Aorta (tissue), 5 donors: ENCODE data around the gene ADGRG6. TPM values are rescaled to one million over a fixed set of nuclear protein-coding genes. Genes with fewer than 3 reads are reported as not detected.

Experiments
- ATAC-seq: fragments of 200-7000 bp; cut with Tn5 transposase; one replicate; pipeline ENCODE4 v1.9.1; 2022; ENCODE audit warnings: moderate library complexity; ENCODE audit not compliant: low FRiP score
- DNase-seq, 2 donors: peaks; one replicate each; pipeline ENCODE4 v3.0.0-alpha.2; 2020
- H3K27ac ChIP-seq, 2 donors: one replicate each; pipeline ENCODE4 v1.5.1; 2013; ENCODE audit warnings: low read length in 2 of 2, mild to moderate bottlenecking in 2 of 2, moderate library complexity in 2 of 2, control low read depth in 1 of 2, inconsistent platforms in 1 of 2, low read depth in 1 of 2
- H3K27me3 ChIP-seq, 2 donors: one replicate each; pipeline ENCODE4 v1.6.1; 2013; ENCODE audit warnings: control low read depth in 1 of 2, low read length in 1 of 2, mild to moderate bottlenecking in 1 of 2, moderate library complexity in 1 of 2; ENCODE audit not compliant: insufficient read depth in 2 of 2, control insufficient read depth in 1 of 2
- H3K36me3 ChIP-seq, 2 donors: one replicate each; pipeline ENCODE4 v1.6.1; 2013; ENCODE audit warnings: control low read depth in 1 of 2, low read length in 1 of 2, mild to moderate bottlenecking in 1 of 2; ENCODE audit not compliant: insufficient read depth in 2 of 2, control insufficient read depth in 1 of 2
- H3K4me1 ChIP-seq, 2 donors: one replicate each; pipeline ENCODE4 v1.6.1; 2013; ENCODE audit warnings: low read length in 2 of 2, control low read depth in 1 of 2, mild to moderate bottlenecking in 1 of 2, moderate library complexity in 1 of 2; ENCODE audit not compliant: insufficient read depth in 2 of 2, control insufficient read depth in 1 of 2
- H3K4me3 ChIP-seq, 2 donors: one replicate each; pipeline ENCODE4 v1.5.1; 2013; ENCODE audit warnings: low read length in 2 of 2, control low read depth in 1 of 2, mild to moderate bottlenecking in 1 of 2
- H3K9me3 ChIP-seq: one replicate; pipeline ENCODE4 v1.6.1; 2013; ENCODE audit warnings: mild to moderate bottlenecking, low read length; ENCODE audit not compliant: control insufficient read depth
- WGBS, 2 donors: extraction: QIAGEN DNeasy Blood & Tissue Kit; methylation state at CpG; one replicate each; pipeline ENCODE4 v1.1.7; 2013; 5-methylcytosine and 5-hydroxymethylcytosine counted together
- intact Hi-C, 2 donors: fragments of 100-400 bp; cut with DNase I; formaldehyde crosslinking; loops; one replicate each; pipeline versions ENCODE4 v1.14.2 to v1.15.0; 2022
- polyA plus RNA-seq, 2 donors: library from polyadenylated mRNA; stranded (reverse); fragments of 200-250 nt; gene quantifications; one replicate each; pipeline ENCODE4 v1.2.3, GENCODE V29; 2013
- total RNA-seq, 2 donors: library from RNA; stranded (reverse); fragmentation: NEBNext Ultra II Directional; extraction: Animal tissue kit (Norgen Biotek cat#: 25700); gene quantifications; one replicate each; pipeline ENCODE4 v1.2.1, GENCODE V29; 2021
- donor health status: healthy with polysubstance abuse.
- donor health status: Bipolar disorder and iron deficiency.
- donor health status: DM: no; HTN: no; CAD: no.
- donor health status: DM: no; HTN: no; CAD: no.
- donor health status: DM: yes; HTN: yes; CAD: no.

The ADGRG6 gene
- total and polyA plus RNA-seq, 4 donors = 0.18 to 15.7 (median 7.8) TPM

DNA sequence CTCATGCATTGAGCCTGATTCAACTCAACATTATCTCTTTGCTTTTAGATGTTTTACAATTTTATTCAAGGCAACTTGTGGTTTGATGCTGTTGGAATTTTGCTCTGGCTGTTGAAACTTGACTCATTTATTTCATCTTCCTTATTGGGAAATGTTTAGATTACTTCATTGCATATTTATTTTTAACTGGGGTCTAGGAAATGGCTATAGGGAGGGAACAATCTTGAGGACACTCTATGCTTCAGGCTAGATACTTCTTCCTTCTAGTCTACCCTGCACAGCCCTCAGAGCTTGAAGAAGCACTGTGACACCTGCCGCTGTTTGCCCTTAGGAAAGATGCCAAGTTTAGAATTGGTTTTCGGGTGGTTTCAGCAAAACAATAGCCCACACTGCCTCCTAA lies 183.4 kb downstream of the ADGRG6 start:
- no peak for DNase-seq
- 77 to 80% methylated on average over 2 of the region's 2 CpGs for WGBS, 2 donors
- no peaks in the 10 kb centered on the region for H3K36me3 ChIP-seq
- no peak for ATAC-seq
- intact Hi-C loops = no loop called here
- no peaks in the 10 kb centered on the region for H3K4me1 ChIP-seq
- H3K27ac ChIP-seq = no peak overlapping the region
- H3K9me3 ChIP-seq = no peaks in the 10 kb centered on the region
- H3K27me3 ChIP-seq = no peaks in the 10 kb centered on the region
- no peak overlapping the region for H3K4me3 ChIP-seq

- Histone ChIP-seq H3K27ac (no peak overlapping the region), H3K4me3 (no peak overlapping the region), H3K36me3 (no peaks in the 10 kb centered on the region), H3K27me3 (no peaks in the 10 kb centered on the region), H3K4me1 (no peaks in the 10 kb centered on the region), H3K9me3 (no peaks in the 10 kb centered on the region)
- no peak for DNase-seq
- intact Hi-C loops = no loop called here
- 76 to 97% methylated on average over 1 of the region's 1 CpG for WGBS, 2 donors
- ATAC-seq = no peak
These were observed 188.2 kb downstream of the ADGRG6 start for GRCh38 chr6:142489722-142490610.

Other genes starting within 250 kb of the ADGRG6 start
- not detected for gene GJE1, start 169.1 kb upstream of the ADGRG6 start, total RNA-seq
- gene GJE1, start 169.1 kb upstream of the ADGRG6 start, polyA plus RNA-seq = not detected
- under 1 TPM in 1 of 2 donors, not detected in 1; 0.45 TPM for gene NMBR, start 154.9 kb upstream of the ADGRG6 start, total RNA-seq
- not detected for gene NMBR, start 154.9 kb upstream of the ADGRG6 start, polyA plus RNA-seq
- 10 to 100 TPM; 26.7 to 29.9 TPM for gene VTA1, start 154.7 kb upstream of the ADGRG6 start, total RNA-seq
- 10 to 100 TPM; 20.1 to 24.7 TPM for gene VTA1, start 154.7 kb upstream of the ADGRG6 start, polyA plus RNA-seq